Loucy (cell line): ENCODE measurements around the gene CMTR1.

Source experiments
- H2AFZ ChIP-seq: fragments of 200-600 bp; sonication (generic); 2 replicates; pipeline ENCODE4 v1.6.0; 2016; ENCODE audit warnings: antibody characterized with exemption, mild to moderate bottlenecking, low read length, moderate library complexity
- H3F3A ChIP-seq: fragments of 200-600 bp; 2 replicates; pipeline ENCODE4 v1.6.0; 2016; ENCODE audit warnings: antibody characterized with exemption, low read depth, mild to moderate bottlenecking
- H3K27me3 ChIP-seq: fragments of 200-600 bp; sonication (generic); 2 replicates; pipeline ENCODE4 v1.6.1; 2014; ENCODE audit warnings: low read length, mild to moderate bottlenecking; ENCODE audit not compliant: insufficient read depth, poor library complexity, severe bottlenecking
- H3K36me3 ChIP-seq: fragments of 200-600 bp; sonication (generic); 2 replicates; pipeline ENCODE4 v1.6.1; 2016; ENCODE audit warnings: low read length; ENCODE audit not compliant: insufficient read depth
- H3K4me1 ChIP-seq: fragments of 200-600 bp; sonication (generic); 2 replicates; pipeline ENCODE4 v1.5.1; 2014; ENCODE audit warnings: low read length, mild to moderate bottlenecking; ENCODE audit not compliant: insufficient read depth, poor library complexity, severe bottlenecking
- H3K4me2 ChIP-seq: fragments of 200-600 bp; sonication (generic); 2 replicates; pipeline ENCODE4 v1.6.0; 2014; ENCODE audit warnings: antibody characterized with exemption, low read length, low read depth, mild to moderate bottlenecking; ENCODE audit not compliant: poor library complexity, severe bottlenecking
- H3K4me3 ChIP-seq: fragments of 200-600 bp; sonication (generic); 2 replicates; pipeline ENCODE4 v1.5.1; 2014; ENCODE audit warnings: low read length, mild to moderate bottlenecking, mixed read lengths; ENCODE audit not compliant: poor library complexity, severe bottlenecking
- H3K79me2 ChIP-seq: fragments of 200-600 bp; sonication (generic); 2 replicates; pipeline ENCODE4 v1.6.1; 2014; ENCODE audit warnings: low read length; ENCODE audit not compliant: insufficient read depth
- H3K9ac ChIP-seq: fragments of 200-600 bp; sonication (generic); 2 replicates; pipeline ENCODE4 v1.6.0; 2014; ENCODE audit warnings: mild to moderate bottlenecking, low read depth, low read length, moderate library complexity; ENCODE audit not compliant: poor library complexity, severe bottlenecking
- H3K9me2 ChIP-seq: fragments of 200-600 bp; sonication (generic); replicated peaks from 2 replicates; pipeline ENCODE4 v1.6.1; 2016; ENCODE audit warnings: low read depth, low read length, mixed read lengths
- H3K9me3 ChIP-seq: fragments of 200-600 bp; sonication (generic); 2 replicates; pipeline ENCODE4 v1.6.1; 2014; ENCODE audit warnings: mild to moderate bottlenecking, antibody characterized with exemption, low read length, low read depth; ENCODE audit not compliant: insufficient read depth
- H4K20me1 ChIP-seq: fragments of 200-600 bp; sonication (generic); 2 replicates; pipeline ENCODE4 v1.6.0; 2014; ENCODE audit warnings: antibody characterized with exemption, low read length, mild to moderate bottlenecking; ENCODE audit not compliant: insufficient read depth, poor library complexity, severe bottlenecking
- CTCF ChIP-seq: fragments of 200-600 bp; sonication (generic); conservative IDR thresholded peaks from 2 replicates; pipeline ENCODE4 v1.5.1; 2014; ENCODE audit warnings: mild to moderate bottlenecking, antibody characterized with exemption, low read length
- EZH2phosphoT487 ChIP-seq: fragments of 200-600 bp; IDR thresholded peaks from 2 replicates; pipeline ENCODE4 v1.6.1; 2018; ENCODE audit warnings: antibody characterized with exemption, mild to moderate bottlenecking, moderate library complexity, borderline replicate concordance

The CMTR1 gene

GRCh38 chr6:37512400-37513011, 79.5 kb downstream of the CMTR1 start:
- peaks cover 6% of the 10 kb centered on the region; the same call in 1 of the 2 replicates for H3K79me2 ChIP-seq
- H3K27me3 ChIP-seq = no peaks in the 10 kb centered on the region
- H2AFZ ChIP-seq = no peak overlapping the region
- no peak for TF ChIP-seq CTCF
- no peak for TF ChIP-seq EZH2phosphoT487
- H4K20me1 ChIP-seq = no peaks in the 10 kb centered on the region
- no peaks in the 10 kb centered on the region for H3K9me3 ChIP-seq
- no peaks in the 10 kb centered on the region for H3K36me3 ChIP-seq
- H3K4me3 ChIP-seq = no peak overlapping the region
- no peak overlapping the region for H3K4me2 ChIP-seq
- peaks cover 51% of the 10 kb centered on the region for H3K4me1 ChIP-seq
- H3K9me2 ChIP-seq = no peaks in the 10 kb centered on the region
- no peak overlapping the region for H3K9ac ChIP-seq
- peaks cover 11% of the 10 kb centered on the region; the same call in 1 of the 2 replicates for H3F3A ChIP-seq

DNA sequence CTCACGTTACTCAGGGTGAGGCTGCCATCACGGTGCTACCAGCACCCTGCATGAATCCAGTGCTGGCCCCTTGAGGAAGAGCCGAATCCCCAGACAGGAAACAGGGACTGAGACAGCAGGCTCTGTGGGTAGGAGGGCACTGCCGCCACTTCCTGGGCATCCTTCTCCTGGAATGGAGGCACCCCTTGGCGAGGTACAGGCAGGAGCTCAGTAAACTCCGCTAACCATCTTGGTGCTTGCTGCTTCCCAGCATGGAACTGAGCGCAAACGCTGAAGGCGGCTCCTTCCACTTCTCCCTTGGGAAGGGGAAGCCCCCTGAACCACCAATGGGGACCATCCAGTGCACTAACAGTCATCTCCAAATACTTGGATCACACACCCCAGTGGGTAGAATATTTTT, 80.1 kb downstream of the CMTR1 start:
- Histone ChIP-seq H3K79me2 (peaks cover 6% of the 10 kb centered on the region; the same call in 1 of the 2 replicates), H3K27me3 (no peaks in the 10 kb centered on the region)

DNA sequence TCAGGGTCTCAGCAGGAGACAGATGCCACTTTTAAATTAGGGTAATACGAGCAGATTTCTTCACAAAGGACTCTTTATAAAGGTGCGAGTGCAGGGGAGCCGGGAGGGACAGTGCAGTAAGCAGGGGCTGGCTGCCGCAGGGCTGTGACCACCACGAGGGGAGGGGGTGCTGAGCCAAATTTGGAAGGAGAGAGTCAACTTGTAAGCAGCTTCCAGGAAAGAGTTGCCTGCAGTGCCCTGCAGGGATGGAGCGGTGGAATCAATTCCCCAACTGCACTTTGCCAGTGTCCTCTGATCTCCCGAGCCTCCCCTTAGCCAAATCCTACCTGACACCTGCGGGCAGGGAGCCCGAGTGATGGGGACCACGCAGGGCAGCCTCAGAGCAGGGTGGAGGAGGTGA, 80.6 kb downstream of the CMTR1 start:
- no peaks in the 10 kb centered on the region for H4K20me1 ChIP-seq
- H3K79me2 ChIP-seq = peaks cover 6% of the 10 kb centered on the region; the same call in 1 of the 2 replicates
- H2AFZ ChIP-seq = no peak overlapping the region
- no peak overlapping the region for H3K4me2 ChIP-seq
- H3K9me3 ChIP-seq = no peaks in the 10 kb centered on the region
- no peaks in the 10 kb centered on the region for H3K9me2 ChIP-seq
- H3K4me1 ChIP-seq = peaks cover 55% of the 10 kb centered on the region
- H3K9ac ChIP-seq = peak overlapping the region; percentile 86
- TF ChIP-seq EZH2phosphoT487 (no peak), CTCF (no peak)
- no peaks in the 10 kb centered on the region for H3K36me3 ChIP-seq
- no peaks in the 10 kb centered on the region for H3K27me3 ChIP-seq
- no peak overlapping the region for H3K4me3 ChIP-seq
- H3F3A ChIP-seq = peaks cover 11% of the 10 kb centered on the region; the same call in 1 of the 2 replicates

More for the DNA sequence above, 80.1 kb downstream of the CMTR1 start:
- Histone ChIP-seq H3K4me2 (no peak overlapping the region), H3K4me3 (no peak overlapping the region), H4K20me1 (no peaks in the 10 kb centered on the region), H3K9ac (no peak overlapping the region), H3F3A (peaks cover 11% of the 10 kb centered on the region; the same call in 1 of the 2 replicates), H3K9me2 (no peaks in the 10 kb centered on the region), H3K9me3 (no peaks in the 10 kb centered on the region), H2AFZ (no peak overlapping the region), H3K36me3 (no peaks in the 10 kb centered on the region), H3K4me1 (peaks cover 55% of the 10 kb centered on the region)
- TF ChIP-seq CTCF (no peak), EZH2phosphoT487 (no peak)
